ENCODE measurements around the gene TFIP11. TPM values are rescaled to one million over a fixed set of nuclear protein-coding genes. Genes with fewer than 3 reads are reported as not detected.
"Not testable (repeated sequence)": the region's sequence is repeated elsewhere in the genome, so short reads cannot be mapped to it uniquely, and the experiment has no call there.

Gene TFIP11
- total RNA-seq, 1 donor from 2014 or later, result 28.4 TPM

- DNase-seq (no peak), ATAC-seq (no peak)
- Histone ChIP-seq H3K4me1 (peaks cover 6% of the 10 kb centered on the region), H3K9me3 (no peaks in the 10 kb centered on the region), H3K27ac (no peak overlapping the region), H3K27me3 (ENCODE audit: low read depth) (no peaks in the 10 kb centered on the region), H3K36me3 (peaks cover 89% of the 10 kb centered on the region), H3K4me3 (no peak overlapping the region)
- TF ChIP-seq CTCF (IDR thresholded peaks at IDR 0.05), result no peak
- intact Hi-C loops (cut with DNase I), result no loop called here
Observed at GRCh38 chr22:26534874-26535602, 22.8 kb upstream of the TFIP11 start.

GRCh38 chr22:26534171-26534855, 22.0 kb upstream of the TFIP11 start:
- H3K4me1 ChIP-seq, result peaks cover 14% of the 10 kb centered on the region
- TF ChIP-seq CTCF (IDR thresholded peaks at IDR 0.05), result no peak
- intact Hi-C loops (cut with DNase I), result no loop called here
- DNase-seq, result no peak
- H3K27me3 ChIP-seq (ENCODE audit: low read depth), result no peaks in the 10 kb centered on the region
- no peaks in the 10 kb centered on the region for H3K9me3 ChIP-seq
- H3K4me3 ChIP-seq, result no peak overlapping the region
- no peak for ATAC-seq
- peaks cover 89% of the 10 kb centered on the region for H3K36me3 ChIP-seq
- no peak overlapping the region for H3K27ac ChIP-seq

- intact Hi-C loops (cut with DNase I), result no loop called here
- no peaks in the 10 kb centered on the region for H3K27me3 ChIP-seq (ENCODE audit: low read depth)
- no peak overlapping the region for H3K27ac ChIP-seq
- ATAC-seq (peak; percentile 85), DNase-seq (no peak)
- no peak overlapping the region for H3K4me3 ChIP-seq
- H3K9me3 ChIP-seq, result no peaks in the 10 kb centered on the region
- TF ChIP-seq CTCF (IDR thresholded peaks at IDR 0.05), result no peak
- H3K4me1 ChIP-seq, result peaks cover 15% of the 10 kb centered on the region
- H3K36me3 ChIP-seq, result peaks cover 89% of the 10 kb centered on the region
Observed at GRCh38 chr22:26529345-26529744, 17.1 kb upstream of the TFIP11 start.

- Histone ChIP-seq H3K36me3 (peaks cover 88% of the 10 kb centered on the region), H3K4me1 (peaks cover 13% of the 10 kb centered on the region)
- H3K9me3 ChIP-seq; H3K4me3 ChIP-seq; intact Hi-C loops (cut with DNase I); H3K27ac ChIP-seq; DNase-seq; H3K27me3 ChIP-seq (ENCODE audit: low read depth); ATAC-seq: not testable (repeated sequence)
Observed at GRCh38 chr22:26528518-26528917, 16.2 kb upstream of the TFIP11 start.

GRCh38 chr22:26527574-26528465, 15.5 kb upstream of the TFIP11 start:
- TF ChIP-seq CTCF (IDR thresholded peaks at IDR 0.05), result no peak
- no peak for ATAC-seq
- intact Hi-C loops (cut with DNase I), result no loop called here
- H3K9me3 ChIP-seq, result no peaks in the 10 kb centered on the region
- H3K27ac ChIP-seq, result no peak overlapping the region
- DNase-seq, result no peak
- H3K4me1 ChIP-seq, result peaks cover 13% of the 10 kb centered on the region
- peaks cover 85% of the 10 kb centered on the region for H3K36me3 ChIP-seq
- no peaks in the 10 kb centered on the region for H3K27me3 ChIP-seq (ENCODE audit: low read depth)
- H3K4me3 ChIP-seq, result no peak overlapping the region
